Measurements from ENCODE around the gene TULP4.

DNA sequence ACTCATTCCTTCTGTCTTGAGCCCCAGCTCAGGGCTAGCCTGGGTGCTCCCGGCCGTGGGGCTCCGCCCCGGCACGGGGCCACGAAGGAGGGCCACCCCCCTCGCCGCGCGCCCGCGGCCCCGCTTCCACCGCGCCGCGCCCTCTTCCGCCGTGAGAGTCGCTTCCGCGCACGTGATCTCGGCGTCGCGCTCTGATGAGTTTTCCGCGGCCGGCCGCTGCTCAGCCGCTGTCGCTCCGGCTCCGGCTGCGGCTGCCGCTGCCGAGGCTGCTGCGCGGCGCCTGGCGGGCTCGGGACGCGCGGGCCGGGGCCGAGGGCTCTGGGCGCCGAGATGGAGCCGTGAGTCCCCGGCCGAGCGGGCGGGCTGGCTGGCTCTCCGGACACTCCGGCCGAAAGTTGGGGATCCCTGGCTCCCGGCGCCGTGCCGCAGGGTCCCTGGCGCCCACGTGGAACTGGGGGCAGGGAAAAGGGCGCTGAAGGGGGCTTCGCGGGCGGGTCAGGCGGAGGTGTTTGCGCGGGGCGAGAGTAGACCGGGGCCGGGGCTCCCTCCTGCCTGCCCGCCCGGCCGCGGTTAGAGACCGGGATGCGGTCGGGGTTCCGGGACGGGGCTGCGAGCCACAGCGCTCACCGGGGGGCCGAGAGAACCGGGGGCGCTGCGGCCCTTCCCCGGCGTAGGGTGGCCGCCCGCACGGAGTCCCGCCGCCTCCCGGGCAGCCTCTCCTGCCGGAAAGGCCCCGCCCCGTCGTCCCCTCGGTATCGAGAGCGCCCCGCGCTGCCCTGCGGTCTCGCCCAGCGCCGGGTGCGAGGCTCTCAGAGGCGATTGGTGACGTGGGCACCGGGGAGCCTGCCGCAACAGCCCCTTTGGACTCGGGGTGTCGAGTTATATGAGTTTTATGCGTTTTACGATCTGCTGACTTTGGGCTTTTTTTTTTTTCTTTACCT lies 247.9 kb downstream of the TULP4 start, which contains the start of gene TMEM181:
- no peak for TF ChIP-seq TOX (CRISPR knock-in tag; IDR thresholded peaks at IDR 0.05; ENCODE audit: borderline replicate concordance)
- no peak for TF ChIP-seq ZNF70 (CRISPR knock-in tag; IDR thresholded peaks at IDR 0.05)
- no peak for TF ChIP-seq ZNF8 (CRISPR knock-in tag; IDR thresholded peaks at IDR 0.05)
- TF ChIP-seq, protein P1, sequence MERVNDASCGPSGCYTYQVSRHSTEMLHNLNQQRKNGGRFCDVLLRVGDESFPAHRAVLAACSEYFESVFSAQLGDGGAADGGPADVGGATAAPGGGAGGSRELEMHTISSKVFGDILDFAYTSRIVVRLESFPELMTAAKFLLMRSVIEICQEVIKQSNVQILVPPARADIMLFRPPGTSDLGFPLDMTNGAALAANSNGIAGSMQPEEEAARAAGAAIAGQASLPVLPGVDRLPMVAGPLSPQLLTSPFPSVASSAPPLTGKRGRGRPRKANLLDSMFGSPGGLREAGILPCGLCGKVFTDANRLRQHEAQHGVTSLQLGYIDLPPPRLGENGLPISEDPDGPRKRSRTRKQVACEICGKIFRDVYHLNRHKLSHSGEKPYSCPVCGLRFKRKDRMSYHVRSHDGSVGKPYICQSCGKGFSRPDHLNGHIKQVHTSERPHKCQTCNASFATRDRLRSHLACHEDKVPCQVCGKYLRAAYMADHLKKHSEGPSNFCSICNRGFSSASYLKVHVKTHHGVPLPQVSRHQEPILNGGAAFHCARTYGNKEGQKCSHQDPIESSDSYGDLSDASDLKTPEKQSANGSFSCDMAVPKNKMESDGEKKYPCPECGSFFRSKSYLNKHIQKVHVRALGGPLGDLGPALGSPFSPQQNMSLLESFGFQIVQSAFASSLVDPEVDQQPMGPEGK (CRISPR knock-in tag; IDR thresholded peaks at IDR 0.05; ENCODE audit: borderline replicate concordance) = no peak
- no peak for TF ChIP-seq ESRRG (CRISPR knock-in tag; IDR thresholded peaks at IDR 0.05)
- TF ChIP-seq PPARA (CRISPR knock-in tag; IDR thresholded peaks at IDR 0.05; ENCODE audit: borderline replicate concordance) = no peak
- no peak for TF ChIP-seq OSR1 (CRISPR knock-in tag; IDR thresholded peaks at IDR 0.05)
- TF ChIP-seq ZFP30 (CRISPR knock-in tag; IDR thresholded peaks at IDR 0.05) = no peak
- TF ChIP-seq ZFP3 (CRISPR knock-in tag; IDR thresholded peaks at IDR 0.05) = no peak
- TF ChIP-seq ARNTL (CRISPR knock-in tag; IDR thresholded peaks at IDR 0.05; ENCODE audit: borderline replicate concordance, low read depth) = no peak
- TF ChIP-seq RARB (CRISPR knock-in tag; IDR thresholded peaks at IDR 0.05) = no peak
- TF ChIP-seq, protein P2, sequence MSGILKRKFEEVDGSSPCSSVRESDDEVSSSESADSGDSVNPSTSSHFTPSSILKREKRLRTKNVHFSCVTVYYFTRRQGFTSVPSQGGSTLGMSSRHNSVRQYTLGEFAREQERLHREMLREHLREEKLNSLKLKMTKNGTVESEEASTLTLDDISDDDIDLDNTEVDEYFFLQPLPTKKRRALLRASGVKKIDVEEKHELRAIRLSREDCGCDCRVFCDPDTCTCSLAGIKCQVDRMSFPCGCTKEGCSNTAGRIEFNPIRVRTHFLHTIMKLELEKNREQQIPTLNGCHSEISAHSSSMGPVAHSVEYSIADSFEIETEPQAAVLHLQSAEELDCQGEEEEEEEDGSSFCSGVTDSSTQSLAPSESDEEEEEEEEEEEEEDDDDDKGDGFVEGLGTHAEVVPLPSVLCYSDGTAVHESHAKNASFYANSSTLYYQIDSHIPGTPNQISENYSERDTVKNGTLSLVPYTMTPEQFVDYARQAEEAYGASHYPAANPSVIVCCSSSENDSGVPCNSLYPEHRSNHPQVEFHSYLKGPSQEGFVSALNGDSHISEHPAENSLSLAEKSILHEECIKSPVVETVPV (CRISPR knock-in tag; IDR thresholded peaks at IDR 0.05) = no peak

Measured in SK-N-SH treated with all-trans-retinoic acid at 6 μM for 48 hours (cell line).